GM21825 (cell line): ENCODE data around the gene AGBL5.
"Not testable (repeated sequence)": the region's sequence is repeated elsewhere in the genome, so short reads cannot be mapped to it uniquely, and the experiment has no call there.

Experiments
- ATAC-seq: cut with Tn5 transposase; IDR thresholded peaks from one replicate; pipeline ENCODE4 v1.9.1; 2021; ENCODE audit warnings: mild to moderate bottlenecking, moderate library complexity; ENCODE audit not compliant: unreplicated experiment

AGBL5 gene

GRCh38 chr2:27110603-27111352, 59.3 kb downstream of the AGBL5 start:
- not testable (repeated sequence) for ATAC-seq

- ATAC-seq, result not testable (repeated sequence)
Measured at GRCh38 chr2:27111392-27112078, 60.1 kb downstream of the AGBL5 start.

- ATAC-seq, result no peak
Measured at GRCh38 chr2:27115519-27115918, 64.1 kb downstream of the AGBL5 start.

- ATAC-seq, result no peak
Measured at GRCh38 chr2:27117995-27118524, 66.6 kb downstream of the AGBL5 start.

- ATAC-seq, result no peak
Measured at GRCh38 chr2:27118525-27119329, 67.3 kb downstream of the AGBL5 start, which contains the start of gene CGREF1. Gene CGREF1, minus strand, starts transcription at chr2:27119128. Its CDS starts 14,762 bp downstream, at chr2:27104366.

- ATAC-seq, result not testable (repeated sequence)
Measured at GRCh38 chr2:27119330-27119670, 67.8 kb downstream of the AGBL5 start.
